Measurements from ENCODE around the gene PPP1R12A. TPM values are rescaled to one million over a fixed set of nuclear protein-coding genes. Genes with fewer than 3 reads are reported as not detected.

The PPP1R12A gene
- total RNA-seq, 1 donor from 2014 or later = 374 TPM

- H3K27me3 ChIP-seq = no peaks in the 10 kb centered on the region
- TF ChIP-seq CTCF (IDR thresholded peaks at IDR 0.05) = no peak
- no peak overlapping the region for H3K27ac ChIP-seq
- peaks cover 3 to 17% of the 10 kb centered on the region in 2 donors for H3K36me3 ChIP-seq
- no peak overlapping the region for H3K4me3 ChIP-seq
- no peaks in the 10 kb centered on the region for H3K9me3 ChIP-seq
- DNase-seq (ENCODE audit: low spot score in 2 of 2) = no peak
- intact Hi-C loops (cut with DNase I) = no loop called here
- peaks cover 0 to 31% of the 10 kb centered on the region in 2 donors for H3K4me1 ChIP-seq
Observed at GRCh38 chr12:79870916-79871315, 64.0 kb downstream of the PPP1R12A start.

- intact Hi-C loops (cut with DNase I) = no loop called here
- Histone ChIP-seq H3K4me1 (peaks cover 0 to 3% of the 10 kb centered on the region in 2 donors), H3K36me3 (peaks cover 2 to 4% of the 10 kb centered on the region in 2 donors), H3K27ac (no peak overlapping the region), H3K4me3 (no peak overlapping the region), H3K27me3 (no peaks in the 10 kb centered on the region), H3K9me3 (no peaks in the 10 kb centered on the region)
- no peak for DNase-seq (ENCODE audit: low spot score in 2 of 2)
- TF ChIP-seq CTCF (IDR thresholded peaks at IDR 0.05) = no peak
Observed at GRCh38 chr12:79859646-79860045, 75.3 kb downstream of the PPP1R12A start.

GRCh38 chr12:79858518-79858917, 76.4 kb downstream of the PPP1R12A start:
- no peak for DNase-seq (ENCODE audit: low spot score in 2 of 2)
- Histone ChIP-seq H3K4me1 (peaks cover 0 to 3% of the 10 kb centered on the region in 2 donors), H3K4me3 (no peak overlapping the region), H3K36me3 (peaks cover 3 to 4% of the 10 kb centered on the region in 2 donors), H3K27ac (peak overlapping the region in 1 of 2 donors; percentile 10), H3K27me3 (no peaks in the 10 kb centered on the region), H3K9me3 (no peaks in the 10 kb centered on the region)
- intact Hi-C loops (cut with DNase I) = no loop called here
- TF ChIP-seq CTCF (IDR thresholded peaks at IDR 0.05) = no peak

GRCh38 chr12:79857675-79858074, 77.2 kb downstream of the PPP1R12A start:
- Histone ChIP-seq H3K36me3 (peaks cover 3 to 4% of the 10 kb centered on the region in 2 donors), H3K27ac (peak overlapping the region in 1 of 2 donors; percentile 5), H3K27me3 (no peaks in the 10 kb centered on the region), H3K4me3 (no peak overlapping the region), H3K4me1 (peaks cover 0 to 3% of the 10 kb centered on the region in 2 donors), H3K9me3 (no peaks in the 10 kb centered on the region)
- intact Hi-C loops (cut with DNase I) = no loop called here
- no peak for DNase-seq (ENCODE audit: low spot score in 2 of 2)
- TF ChIP-seq CTCF (IDR thresholded peaks at IDR 0.05) = no peak

GRCh38 chr12:79850610-79851299, 84.1 kb downstream of the PPP1R12A start:
- H3K4me1 ChIP-seq = peaks cover 0 to 10% of the 10 kb centered on the region in 2 donors
- no peak overlapping the region for H3K4me3 ChIP-seq
- H3K27ac ChIP-seq = no peak overlapping the region
- intact Hi-C loops (cut with DNase I) = no loop called here
- TF ChIP-seq CTCF (IDR thresholded peaks at IDR 0.05) = no peak
- no peaks in the 10 kb centered on the region for H3K27me3 ChIP-seq
- peaks cover 0 to 16% of the 10 kb centered on the region in 2 donors for H3K9me3 ChIP-seq
- H3K36me3 ChIP-seq = peaks cover 0 to 3% of the 10 kb centered on the region in 2 donors
- no peak for DNase-seq (ENCODE audit: low spot score in 2 of 2)
